GM18526 (cell line): ENCODE data around the gene IBA57.

ENCODE experiments used
- POLR2A ChIP-seq: IDR thresholded peaks from 3 replicates; pipeline ENCODE4 v1.6.1; 2011; ENCODE audit not compliant: insufficient read length; ENCODE audit errors: extremely low read depth

The IBA57 gene

GRCh38 chr1:228216371-228217320 lies 51.0 kb downstream of the IBA57 start:
- TF ChIP-seq POLR2A = no peak

DNA sequence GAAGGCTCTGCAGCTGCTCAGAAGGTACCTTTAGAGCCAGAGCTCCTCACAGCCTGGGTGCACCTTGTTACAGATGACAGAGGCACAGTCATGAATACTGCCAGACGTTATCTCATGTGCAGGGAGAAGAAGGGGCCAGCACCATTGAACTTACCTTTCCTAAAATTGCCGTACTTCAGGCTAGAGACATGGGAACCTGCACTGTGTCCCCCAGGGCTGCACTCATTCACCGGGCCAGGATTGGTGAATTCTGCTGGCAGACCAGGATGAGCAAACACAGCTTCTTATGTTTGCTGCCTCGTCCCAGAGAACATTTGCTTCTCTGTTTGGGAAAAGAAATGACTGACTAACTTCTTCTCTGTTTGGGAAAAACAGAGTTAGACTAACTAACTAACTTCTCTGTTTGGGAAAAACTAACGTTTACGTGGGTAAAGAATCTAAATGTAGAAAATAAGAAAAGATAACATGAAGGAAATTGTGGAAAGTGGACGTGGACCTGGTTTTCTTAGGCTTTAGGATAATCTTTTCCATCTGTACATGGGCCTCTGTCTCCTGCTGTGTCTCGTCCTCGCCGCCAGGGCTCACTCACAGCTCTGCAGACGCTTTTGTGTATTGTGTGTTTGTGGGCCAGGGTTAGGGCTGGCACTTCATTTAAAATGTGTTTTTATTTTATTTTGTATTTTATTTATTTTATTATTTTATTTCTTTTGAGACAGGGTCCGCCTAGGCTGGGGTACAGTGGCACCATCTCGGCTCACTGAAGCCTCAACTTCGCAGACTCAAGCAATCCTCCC lies 52.1 kb downstream of the IBA57 start:
- no peak for TF ChIP-seq POLR2A

DNA sequence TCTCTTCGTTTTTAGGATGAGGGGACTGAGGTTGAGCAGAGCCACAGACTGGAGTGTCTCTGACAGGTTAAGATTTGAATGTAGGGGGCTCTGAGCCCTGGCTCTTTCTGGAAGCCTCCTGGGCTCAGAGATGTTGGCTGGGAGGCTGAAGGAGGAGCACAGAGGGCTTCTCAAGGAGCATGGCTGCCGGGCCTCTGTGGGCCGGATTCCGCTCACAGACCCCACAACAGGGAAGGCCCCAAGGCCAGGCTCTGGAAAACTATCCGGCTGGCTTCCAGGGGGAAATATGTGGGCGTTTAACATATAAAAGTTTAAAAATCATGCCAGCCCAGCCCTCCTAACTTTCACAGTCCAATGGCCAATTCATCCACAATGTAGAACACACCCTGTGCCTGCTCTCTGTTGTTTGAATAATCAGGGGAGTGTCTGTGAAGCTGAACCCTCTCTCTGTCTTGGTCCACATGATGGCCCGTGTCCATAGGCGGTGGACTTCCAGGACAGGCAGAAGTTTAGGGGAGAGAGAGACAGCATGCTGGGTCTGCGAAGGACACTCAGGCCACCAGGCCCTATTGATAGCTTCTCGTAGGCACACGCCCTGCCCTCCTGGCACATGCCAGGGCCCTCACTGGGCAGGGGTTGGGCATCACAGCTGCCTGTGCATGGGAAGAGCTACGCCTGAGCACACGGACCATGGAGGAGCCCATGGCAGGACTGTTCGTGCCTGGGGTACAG lies 53.1 kb downstream of the IBA57 start:
- TF ChIP-seq POLR2A = no peak

- TF ChIP-seq POLR2A = no peak
Measured at GRCh38 chr1:228219245-228219961, 53.8 kb downstream of the IBA57 start.

GRCh38 chr1:228219962-228220780 lies 54.6 kb downstream of the IBA57 start:
- no peak for TF ChIP-seq POLR2A

GRCh38 chr1:228222548-228222947 lies 56.9 kb downstream of the IBA57 start:
- no peak for TF ChIP-seq POLR2A

DNA sequence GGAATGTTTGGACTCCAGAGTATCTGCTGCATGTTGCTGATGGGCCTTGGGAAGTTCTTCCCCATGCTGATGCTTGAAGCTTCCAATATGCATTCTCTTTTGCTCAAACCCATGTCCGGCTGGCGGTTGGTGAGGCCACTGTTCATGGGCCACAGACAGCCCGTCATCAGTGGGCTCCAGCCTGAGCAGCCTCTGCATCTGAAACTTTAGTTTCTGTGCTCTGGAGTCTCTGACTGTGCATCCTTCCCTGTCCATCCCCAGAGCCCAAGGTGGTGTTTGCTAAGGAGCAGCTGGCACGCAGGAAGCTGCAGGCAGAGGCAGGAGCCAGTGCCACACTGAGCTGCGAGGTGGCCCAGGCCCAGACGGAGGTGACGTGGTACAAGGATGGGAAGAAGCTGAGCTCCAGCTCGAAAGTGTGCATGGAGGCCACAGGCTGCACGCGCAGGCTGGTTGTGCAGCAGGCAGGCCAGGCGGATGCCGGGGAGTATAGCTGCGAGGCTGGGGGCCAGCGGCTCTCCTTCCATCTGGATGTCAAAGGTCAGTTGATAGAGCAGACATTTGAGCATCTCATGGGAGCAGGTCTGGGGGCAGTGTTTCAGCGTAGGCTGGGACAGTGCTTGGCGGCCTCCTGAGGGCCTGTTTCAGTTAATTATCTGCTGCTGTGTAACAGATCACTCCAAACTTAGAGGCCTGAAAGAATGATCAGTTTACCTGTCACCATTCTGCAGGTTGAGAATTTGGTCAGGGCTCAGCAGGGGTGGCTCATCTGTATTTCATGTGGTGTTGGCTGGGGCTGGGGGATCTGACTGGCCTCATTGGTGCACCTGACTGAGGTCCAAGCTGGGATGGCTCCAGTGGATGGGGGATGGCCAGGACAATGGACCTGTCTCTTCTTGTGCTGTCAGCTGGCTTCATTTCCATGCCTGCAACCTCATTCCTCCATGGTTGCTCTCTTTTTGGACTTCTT lies 58.9 kb downstream of the IBA57 start:
- TF ChIP-seq POLR2A = no peak

- TF ChIP-seq POLR2A = no peak
Measured at GRCh38 chr1:228225165-228225710, 59.6 kb downstream of the IBA57 start.

GRCh38 chr1:228225740-228226139 lies 60.1 kb downstream of the IBA57 start:
- no peak for TF ChIP-seq POLR2A

GRCh38 chr1:228226141-228226874 lies 60.7 kb downstream of the IBA57 start:
- no peak for TF ChIP-seq POLR2A

- TF ChIP-seq POLR2A = no peak
Measured at GRCh38 chr1:228226956-228227791, 61.6 kb downstream of the IBA57 start.

DNA sequence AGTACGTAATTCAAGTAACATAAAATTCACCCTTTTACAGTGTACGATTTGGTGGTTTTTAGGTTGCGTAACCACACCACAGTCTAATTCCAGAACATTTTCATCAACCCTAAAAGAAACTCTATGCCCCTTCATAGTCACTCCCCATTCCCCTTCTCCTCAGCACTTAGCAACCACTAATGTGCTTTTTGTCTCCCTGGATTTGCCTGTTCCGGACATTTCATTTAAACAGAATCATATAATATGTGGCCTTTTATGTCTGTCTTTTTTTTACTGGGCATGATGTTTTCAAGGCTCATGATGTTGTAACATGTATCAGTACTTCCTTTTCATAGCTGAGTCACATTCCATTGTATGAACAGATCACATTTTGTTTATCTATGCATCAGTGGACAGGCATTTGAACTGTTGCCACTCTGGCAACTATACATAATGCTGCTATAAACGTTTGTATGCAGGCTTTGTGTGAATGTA lies 63.0 kb downstream of the IBA57 start:
- no peak for TF ChIP-seq POLR2A
